ENCODE measurements around the gene MPP1.

MPP1 gene

GRCh38 chrX:154799556-154800348 is 5.5 kb downstream of the MPP1 start:
- Histone ChIP-seq H3K27ac (replicated peaks) (peak overlapping the region; percentile 82), H3K4me3 (replicated peaks; ENCODE audit: insufficient read depth, low read length) (no peak overlapping the region), H3K27me3 (ENCODE audit: insufficient read depth, poor library complexity, severe bottlenecking) (no peaks in the 10 kb centered on the region)
- no peak for DNase-seq (ENCODE audit: low read depth in 1 of 2, low spot score in 1 of 2)
- TF ChIP-seq SPI1 (IDR thresholded peaks at IDR 0.05; ENCODE audit: borderline replicate concordance, low read depth) (no peak), GABPA (IDR thresholded peaks at IDR 0.05; ENCODE audit: low read depth) (no peak), POLR2AphosphoS5 (IDR thresholded peaks at IDR 0.05; ENCODE audit: low read depth) (no peak), CTCF (IDR thresholded peaks at IDR 0.05; ENCODE audit: insufficient read depth, low read length) (no peak)
- TF ChIP-seq, protein P1, sequence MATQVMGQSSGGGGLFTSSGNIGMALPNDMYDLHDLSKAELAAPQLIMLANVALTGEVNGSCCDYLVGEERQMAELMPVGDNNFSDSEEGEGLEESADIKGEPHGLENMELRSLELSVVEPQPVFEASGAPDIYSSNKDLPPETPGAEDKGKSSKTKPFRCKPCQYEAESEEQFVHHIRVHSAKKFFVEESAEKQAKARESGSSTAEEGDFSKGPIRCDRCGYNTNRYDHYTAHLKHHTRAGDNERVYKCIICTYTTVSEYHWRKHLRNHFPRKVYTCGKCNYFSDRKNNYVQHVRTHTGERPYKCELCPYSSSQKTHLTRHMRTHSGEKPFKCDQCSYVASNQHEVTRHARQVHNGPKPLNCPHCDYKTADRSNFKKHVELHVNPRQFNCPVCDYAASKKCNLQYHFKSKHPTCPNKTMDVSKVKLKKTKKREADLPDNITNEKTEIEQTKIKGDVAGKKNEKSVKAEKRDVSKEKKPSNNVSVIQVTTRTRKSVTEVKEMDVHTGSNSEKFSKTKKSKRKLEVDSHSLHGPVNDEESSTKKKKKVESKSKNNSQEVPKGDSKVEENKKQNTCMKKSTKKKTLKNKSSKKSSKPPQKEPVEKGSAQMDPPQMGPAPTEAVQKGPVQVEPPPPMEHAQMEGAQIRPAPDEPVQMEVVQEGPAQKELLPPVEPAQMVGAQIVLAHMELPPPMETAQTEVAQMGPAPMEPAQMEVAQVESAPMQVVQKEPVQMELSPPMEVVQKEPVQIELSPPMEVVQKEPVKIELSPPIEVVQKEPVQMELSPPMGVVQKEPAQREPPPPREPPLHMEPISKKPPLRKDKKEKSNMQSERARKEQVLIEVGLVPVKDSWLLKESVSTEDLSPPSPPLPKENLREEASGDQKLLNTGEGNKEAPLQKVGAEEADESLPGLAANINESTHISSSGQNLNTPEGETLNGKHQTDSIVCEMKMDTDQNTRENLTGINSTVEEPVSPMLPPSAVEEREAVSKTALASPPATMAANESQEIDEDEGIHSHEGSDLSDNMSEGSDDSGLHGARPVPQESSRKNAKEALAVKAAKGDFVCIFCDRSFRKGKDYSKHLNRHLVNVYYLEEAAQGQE (IDR thresholded peaks at IDR 0.05; ENCODE audit: insufficient replicate concordance, low read depth), result no peak

GRCh38 chrX:154797006-154797405 is 8.3 kb downstream of the MPP1 start:
- Histone ChIP-seq H3K4me3 (replicated peaks; ENCODE audit: insufficient read depth, low read length) (no peak overlapping the region), H3K27me3 (ENCODE audit: insufficient read depth, poor library complexity, severe bottlenecking) (no peaks in the 10 kb centered on the region), H3K27ac (replicated peaks) (peak overlapping the region; percentile 45)
- TF ChIP-seq SPI1 (IDR thresholded peaks at IDR 0.05; ENCODE audit: borderline replicate concordance, low read depth) (no peak), CTCF (IDR thresholded peaks at IDR 0.05; ENCODE audit: insufficient read depth, low read length) (no peak), GABPA (IDR thresholded peaks at IDR 0.05; ENCODE audit: low read depth) (no peak), POLR2AphosphoS5 (IDR thresholded peaks at IDR 0.05; ENCODE audit: low read depth) (no peak)
- TF ChIP-seq, protein P1 (IDR thresholded peaks at IDR 0.05; ENCODE audit: insufficient replicate concordance, low read depth), result no peak
- DNase-seq (ENCODE audit: low read depth in 1 of 2, low spot score in 1 of 2), result no peak

DNA sequence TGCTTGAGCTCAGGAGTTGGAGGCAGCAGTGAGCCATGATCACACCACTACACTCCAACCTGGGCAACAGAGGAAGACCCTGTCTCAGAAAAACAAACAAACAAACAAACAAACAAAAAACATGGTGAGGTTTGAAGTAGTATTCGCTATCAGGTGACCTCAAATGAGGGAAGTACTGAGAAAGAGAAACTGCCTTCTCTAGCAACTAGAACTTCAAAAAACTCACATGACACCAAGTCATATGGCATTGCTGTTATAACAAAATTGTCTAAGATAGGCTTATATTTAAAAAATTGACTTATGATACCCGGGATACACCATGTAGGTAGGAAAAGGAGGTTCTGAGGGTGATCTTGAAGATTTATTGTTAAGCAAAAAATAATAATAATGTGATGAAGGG is 10.3 kb downstream of the MPP1 start:
- Histone ChIP-seq H3K4me3 (replicated peaks; ENCODE audit: insufficient read depth, low read length) (no peak overlapping the region), H3K27ac (replicated peaks) (peak overlapping the region; percentile 42), H3K27me3 (ENCODE audit: insufficient read depth, poor library complexity, severe bottlenecking) (no peaks in the 10 kb centered on the region)
- DNase-seq (ENCODE audit: low read depth in 1 of 2, low spot score in 1 of 2), result no peak
- no peak for TF ChIP-seq POLR2AphosphoS5 (IDR thresholded peaks at IDR 0.05; ENCODE audit: low read depth)
- TF ChIP-seq, protein P1 (IDR thresholded peaks at IDR 0.05; ENCODE audit: insufficient replicate concordance, low read depth), result no peak
- TF ChIP-seq SPI1 (IDR thresholded peaks at IDR 0.05; ENCODE audit: borderline replicate concordance, low read depth), result no peak
- no peak for TF ChIP-seq CTCF (IDR thresholded peaks at IDR 0.05; ENCODE audit: insufficient read depth, low read length)
- no peak for TF ChIP-seq GABPA (IDR thresholded peaks at IDR 0.05; ENCODE audit: low read depth)

Data from HL-60 (cell line).